ENCODE measurements around the gene POLR3A. TPM values are rescaled to one million over a fixed set of nuclear protein-coding genes. Genes with fewer than 3 reads are reported as not detected.

POLR3A gene
- total and polyA plus RNA-seq, 2 donors (not counting 1 experiment from before 2014, with no cell fraction given), result 11.6 to 16.8 TPM

GRCh38 chr10:77965294-77965693 lies 64.0 kb downstream of the POLR3A start:
- H3K27ac ChIP-seq (ENCODE audit: insufficient read depth, low read length), result no peak overlapping the region

GRCh38 chr10:77964811-77965210 lies 64.5 kb downstream of the POLR3A start:
- peak; percentile 13 to 43 for DNase-seq (ENCODE audit: low read depth in 2 of 2)
- no peak overlapping the region for H3K9ac ChIP-seq (ENCODE audit: insufficient read depth, low read length)
- no peaks in the 10 kb centered on the region for H3K79me2 ChIP-seq (ENCODE audit: control insufficient read depth, insufficient read depth, low read length)

More at GRCh38 chr10:77965294-77965693, 64.0 kb downstream of the POLR3A start:
- Histone ChIP-seq H3K79me2 (ENCODE audit: control insufficient read depth, insufficient read depth, low read length) (no peaks in the 10 kb centered on the region), H4K20me1 (ENCODE audit: control insufficient read depth, extremely low read depth, insufficient read depth, low read length) (no peaks in the 10 kb centered on the region), H3K9ac (ENCODE audit: insufficient read depth, low read length) (no peak overlapping the region), H3K36me3 (ENCODE audit: control insufficient read depth, insufficient read depth, low read length) (no peaks in the 10 kb centered on the region), H2AFZ (ENCODE audit: low read length) (no peak overlapping the region), H3K9me3 (ENCODE audit: control insufficient read depth, insufficient read depth, low read depth, low read length) (no peaks in the 10 kb centered on the region), H3K4me2 (ENCODE audit: extremely low read depth, insufficient read depth, low read length) (peak overlapping the region; percentile 8), H3K4me3 (replicated peaks in 1 of 4; ENCODE audit: control extremely low read depth in 1 of 4, insufficient read depth in 1 of 4, low read depth in 3 of 4, low read length in 4 of 4) (no peak overlapping the region), H3K27me3 (ENCODE audit: control insufficient read depth, insufficient read depth, low read length) (no peaks in the 10 kb centered on the region), H3K4me1 (ENCODE audit: control insufficient read depth, extremely low read depth, insufficient read depth, low read length) (no peaks in the 10 kb centered on the region)
- TF ChIP-seq EZH2 (IDR thresholded peaks at IDR 0.05; ENCODE audit: low read length, missing control alignments), result no peak
- TF ChIP-seq, protein P1, sequence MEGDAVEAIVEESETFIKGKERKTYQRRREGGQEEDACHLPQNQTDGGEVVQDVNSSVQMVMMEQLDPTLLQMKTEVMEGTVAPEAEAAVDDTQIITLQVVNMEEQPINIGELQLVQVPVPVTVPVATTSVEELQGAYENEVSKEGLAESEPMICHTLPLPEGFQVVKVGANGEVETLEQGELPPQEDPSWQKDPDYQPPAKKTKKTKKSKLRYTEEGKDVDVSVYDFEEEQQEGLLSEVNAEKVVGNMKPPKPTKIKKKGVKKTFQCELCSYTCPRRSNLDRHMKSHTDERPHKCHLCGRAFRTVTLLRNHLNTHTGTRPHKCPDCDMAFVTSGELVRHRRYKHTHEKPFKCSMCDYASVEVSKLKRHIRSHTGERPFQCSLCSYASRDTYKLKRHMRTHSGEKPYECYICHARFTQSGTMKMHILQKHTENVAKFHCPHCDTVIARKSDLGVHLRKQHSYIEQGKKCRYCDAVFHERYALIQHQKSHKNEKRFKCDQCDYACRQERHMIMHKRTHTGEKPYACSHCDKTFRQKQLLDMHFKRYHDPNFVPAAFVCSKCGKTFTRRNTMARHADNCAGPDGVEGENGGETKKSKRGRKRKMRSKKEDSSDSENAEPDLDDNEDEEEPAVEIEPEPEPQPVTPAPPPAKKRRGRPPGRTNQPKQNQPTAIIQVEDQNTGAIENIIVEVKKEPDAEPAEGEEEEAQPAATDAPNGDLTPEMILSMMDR (conservative IDR thresholded peaks at IDR 0.05 in 1 of 2, IDR thresholded peaks at IDR 0.05 in 1 of 2; ENCODE audit: low read depth in 1 of 2, low read length in 2 of 2), result no peak
- peak; percentile 84 to 91 for DNase-seq (ENCODE audit: low read depth in 2 of 2)

GRCh38 chr10:77963901-77964300 lies 65.4 kb downstream of the POLR3A start:
- H4K20me1 ChIP-seq (ENCODE audit: control insufficient read depth, extremely low read depth, insufficient read depth, low read length), result no peaks in the 10 kb centered on the region
- no peaks in the 10 kb centered on the region for H3K27me3 ChIP-seq (ENCODE audit: control insufficient read depth, insufficient read depth, low read length)
- no peak for DNase-seq (ENCODE audit: low read depth in 2 of 2)
- no peaks in the 10 kb centered on the region for H3K9me3 ChIP-seq (ENCODE audit: control insufficient read depth, insufficient read depth, low read depth, low read length)
- H3K36me3 ChIP-seq (ENCODE audit: control insufficient read depth, insufficient read depth, low read length), result no peaks in the 10 kb centered on the region
- no peak overlapping the region for H3K4me3 ChIP-seq (replicated peaks in 1 of 4; ENCODE audit: control extremely low read depth in 1 of 4, insufficient read depth in 1 of 4, low read depth in 3 of 4, low read length in 4 of 4)
- no peak overlapping the region for H3K9ac ChIP-seq (ENCODE audit: insufficient read depth, low read length)
- H2AFZ ChIP-seq (ENCODE audit: low read length), result no peak overlapping the region
- TF ChIP-seq, protein P1 (conservative IDR thresholded peaks at IDR 0.05 in 1 of 2, IDR thresholded peaks at IDR 0.05 in 1 of 2; ENCODE audit: low read depth in 1 of 2, low read length in 2 of 2), result no peak
- TF ChIP-seq EZH2 (IDR thresholded peaks at IDR 0.05; ENCODE audit: low read length, missing control alignments), result no peak
- no peak overlapping the region for H3K4me2 ChIP-seq (ENCODE audit: extremely low read depth, insufficient read depth, low read length)
- no peaks in the 10 kb centered on the region for H3K79me2 ChIP-seq (ENCODE audit: control insufficient read depth, insufficient read depth, low read length)
- H3K4me1 ChIP-seq (ENCODE audit: control insufficient read depth, extremely low read depth, insufficient read depth, low read length), result no peaks in the 10 kb centered on the region
- H3K27ac ChIP-seq (ENCODE audit: insufficient read depth, low read length), result no peak overlapping the region

More at GRCh38 chr10:77964811-77965210, 64.5 kb downstream of the POLR3A start:
- no peaks in the 10 kb centered on the region for H3K27me3 ChIP-seq (ENCODE audit: control insufficient read depth, insufficient read depth, low read length)
- no peaks in the 10 kb centered on the region for H4K20me1 ChIP-seq (ENCODE audit: control insufficient read depth, extremely low read depth, insufficient read depth, low read length)
- H2AFZ ChIP-seq (ENCODE audit: low read length), result no peak overlapping the region
- H3K36me3 ChIP-seq (ENCODE audit: control insufficient read depth, insufficient read depth, low read length), result no peaks in the 10 kb centered on the region
- H3K27ac ChIP-seq (ENCODE audit: insufficient read depth, low read length), result no peak overlapping the region
- no peak for TF ChIP-seq EZH2 (IDR thresholded peaks at IDR 0.05; ENCODE audit: low read length, missing control alignments)
- TF ChIP-seq, protein P1 (conservative IDR thresholded peaks at IDR 0.05 in 1 of 2, IDR thresholded peaks at IDR 0.05 in 1 of 2; ENCODE audit: low read depth in 1 of 2, low read length in 2 of 2), result no peak
- no peaks in the 10 kb centered on the region for H3K9me3 ChIP-seq (ENCODE audit: control insufficient read depth, insufficient read depth, low read depth, low read length)
- no peak overlapping the region for H3K4me3 ChIP-seq (replicated peaks in 1 of 4; ENCODE audit: control extremely low read depth in 1 of 4, insufficient read depth in 1 of 4, low read depth in 3 of 4, low read length in 4 of 4)
- no peaks in the 10 kb centered on the region for H3K4me1 ChIP-seq (ENCODE audit: control insufficient read depth, extremely low read depth, insufficient read depth, low read length)
- H3K4me2 ChIP-seq (ENCODE audit: extremely low read depth, insufficient read depth, low read length), result no peak overlapping the region

Data from fibroblast of lung (primary cell).